ENCODE measurements around the gene ARHGEF16. TPM values are rescaled to one million over a fixed set of nuclear protein-coding genes. Genes with fewer than 3 reads are reported as not detected.

ARHGEF16 gene
- total RNA-seq, 1 donor from 2014 or later = 11.3 TPM

DNA sequence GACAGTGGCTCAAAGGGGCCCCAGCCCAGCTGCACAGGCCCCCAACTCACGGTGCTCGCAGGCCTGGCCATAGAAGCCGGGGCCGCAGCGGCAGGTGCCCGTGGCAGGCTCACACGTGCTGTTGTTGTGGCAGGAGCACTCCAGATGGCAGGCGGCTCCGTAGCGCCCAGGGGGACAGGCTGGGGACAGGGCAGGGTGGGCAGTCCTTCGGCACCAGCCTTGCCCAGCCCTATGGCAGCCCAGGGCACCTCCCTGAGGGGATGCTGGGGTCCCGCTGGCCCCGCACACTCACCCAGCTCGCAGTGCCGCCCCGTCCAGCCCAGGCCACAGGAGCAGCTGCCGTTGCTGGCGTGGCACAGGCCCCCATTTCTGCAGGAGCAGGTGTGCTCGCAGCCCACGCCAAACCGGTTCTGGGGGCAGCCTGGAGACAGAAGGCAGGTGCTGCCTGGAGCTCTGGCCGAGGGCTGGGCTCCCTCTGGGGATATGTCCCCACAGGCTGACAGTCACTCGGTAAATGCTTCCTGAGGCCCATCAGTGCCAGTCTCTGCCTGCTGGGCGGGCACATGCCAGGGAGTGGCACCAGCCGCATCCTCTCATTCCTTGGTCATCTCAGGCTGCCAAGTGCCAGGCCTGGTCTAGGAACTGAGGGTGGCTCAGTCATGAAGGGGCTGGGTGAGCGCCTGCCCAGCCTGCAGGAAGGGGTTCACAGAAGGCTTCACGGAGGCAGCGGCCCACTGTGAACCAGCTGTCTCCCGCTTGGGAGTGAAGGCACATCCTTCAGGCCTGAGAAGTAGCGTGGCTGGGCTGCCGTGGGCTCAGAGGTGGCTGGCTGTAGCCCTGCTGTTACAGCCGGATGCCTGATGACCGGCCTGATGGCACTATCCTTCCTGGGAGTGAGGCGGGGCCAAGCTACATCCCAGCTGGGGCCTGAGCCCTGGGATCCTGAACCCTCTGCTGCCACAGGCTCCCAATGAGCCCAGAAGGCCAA lies 40.1 kb downstream of the ARHGEF16 start:
- H3K4me1 Mint-ChIP-seq = peaks cover 5% of the 10 kb centered on the region
- no peaks in the 10 kb centered on the region for H3K9me3 Mint-ChIP-seq
- DNase-seq (ENCODE audit: low read depth, low spot score) = no peak
- TF ChIP-seq, protein P1, sequence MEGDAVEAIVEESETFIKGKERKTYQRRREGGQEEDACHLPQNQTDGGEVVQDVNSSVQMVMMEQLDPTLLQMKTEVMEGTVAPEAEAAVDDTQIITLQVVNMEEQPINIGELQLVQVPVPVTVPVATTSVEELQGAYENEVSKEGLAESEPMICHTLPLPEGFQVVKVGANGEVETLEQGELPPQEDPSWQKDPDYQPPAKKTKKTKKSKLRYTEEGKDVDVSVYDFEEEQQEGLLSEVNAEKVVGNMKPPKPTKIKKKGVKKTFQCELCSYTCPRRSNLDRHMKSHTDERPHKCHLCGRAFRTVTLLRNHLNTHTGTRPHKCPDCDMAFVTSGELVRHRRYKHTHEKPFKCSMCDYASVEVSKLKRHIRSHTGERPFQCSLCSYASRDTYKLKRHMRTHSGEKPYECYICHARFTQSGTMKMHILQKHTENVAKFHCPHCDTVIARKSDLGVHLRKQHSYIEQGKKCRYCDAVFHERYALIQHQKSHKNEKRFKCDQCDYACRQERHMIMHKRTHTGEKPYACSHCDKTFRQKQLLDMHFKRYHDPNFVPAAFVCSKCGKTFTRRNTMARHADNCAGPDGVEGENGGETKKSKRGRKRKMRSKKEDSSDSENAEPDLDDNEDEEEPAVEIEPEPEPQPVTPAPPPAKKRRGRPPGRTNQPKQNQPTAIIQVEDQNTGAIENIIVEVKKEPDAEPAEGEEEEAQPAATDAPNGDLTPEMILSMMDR (conservative IDR thresholded peaks at IDR 0.05) = no peak
- no peaks in the 10 kb centered on the region for H3K36me3 Mint-ChIP-seq (ENCODE audit: low read depth)
- no peaks in the 10 kb centered on the region for H3K27me3 Mint-ChIP-seq (ENCODE audit: low read depth)
- H3K27ac Mint-ChIP-seq (ENCODE audit: unreplicated experiment) = no peak overlapping the region
- no peak overlapping the region for H3K4me3 Mint-ChIP-seq

DNA sequence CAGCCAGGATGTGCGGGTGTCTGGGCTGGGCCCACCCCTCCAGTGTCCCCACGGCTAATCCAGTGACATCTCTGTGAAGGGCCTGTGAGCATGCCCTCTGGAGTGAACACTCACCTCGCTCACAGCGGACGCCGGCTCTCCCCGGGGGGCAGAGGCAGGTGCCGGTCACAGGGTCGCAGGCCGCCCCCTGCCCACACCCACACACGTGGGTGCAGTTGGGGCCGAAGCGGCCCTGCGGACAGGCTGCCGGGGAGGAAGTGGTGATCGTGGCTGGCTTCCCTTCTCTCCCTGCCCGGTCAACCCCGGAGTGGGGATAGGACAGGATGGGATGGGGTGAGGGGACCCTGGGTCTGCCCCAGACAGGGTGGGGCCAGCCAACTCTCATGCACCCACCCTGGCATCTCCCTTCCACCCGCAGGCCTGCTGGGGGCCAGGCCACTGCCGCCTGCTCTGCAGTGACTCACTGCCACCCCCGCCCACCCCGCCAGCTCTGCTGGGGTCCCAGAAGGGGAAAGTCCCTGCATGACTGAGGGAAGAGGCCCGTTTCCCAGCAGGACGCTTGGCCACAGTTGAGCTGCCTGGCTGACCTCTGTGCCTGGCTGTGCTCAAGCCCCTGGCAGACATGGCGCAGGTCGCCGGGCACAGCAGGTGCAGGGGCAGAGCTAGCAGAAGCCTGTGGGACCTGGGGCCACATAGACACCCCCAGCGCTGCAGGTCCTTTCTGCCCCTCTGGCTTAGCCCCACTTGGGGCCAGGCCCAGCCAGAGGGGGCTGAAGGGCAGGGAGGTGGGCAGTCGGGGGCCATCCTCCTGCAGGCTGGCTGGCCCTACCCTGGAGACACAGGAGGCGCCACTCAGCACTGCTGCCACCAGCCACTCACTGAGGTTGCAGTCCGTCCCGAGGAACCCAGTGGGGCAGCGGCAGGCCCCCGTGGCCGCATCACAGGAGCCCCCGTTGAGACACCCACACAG lies 41.6 kb downstream of the ARHGEF16 start:
- Mint-ChIP-seq H3K27me3 (ENCODE audit: low read depth) (no peaks in the 10 kb centered on the region), H3K4me3 (no peak overlapping the region), H3K27ac (ENCODE audit: unreplicated experiment) (no peak overlapping the region), H3K4me1 (peaks cover 4% of the 10 kb centered on the region), H3K9me3 (no peaks in the 10 kb centered on the region), H3K36me3 (ENCODE audit: low read depth) (no peaks in the 10 kb centered on the region)
- TF ChIP-seq, protein P1 (conservative IDR thresholded peaks at IDR 0.05) = no peak
- DNase-seq (ENCODE audit: low read depth, low spot score) = no peak

DNA sequence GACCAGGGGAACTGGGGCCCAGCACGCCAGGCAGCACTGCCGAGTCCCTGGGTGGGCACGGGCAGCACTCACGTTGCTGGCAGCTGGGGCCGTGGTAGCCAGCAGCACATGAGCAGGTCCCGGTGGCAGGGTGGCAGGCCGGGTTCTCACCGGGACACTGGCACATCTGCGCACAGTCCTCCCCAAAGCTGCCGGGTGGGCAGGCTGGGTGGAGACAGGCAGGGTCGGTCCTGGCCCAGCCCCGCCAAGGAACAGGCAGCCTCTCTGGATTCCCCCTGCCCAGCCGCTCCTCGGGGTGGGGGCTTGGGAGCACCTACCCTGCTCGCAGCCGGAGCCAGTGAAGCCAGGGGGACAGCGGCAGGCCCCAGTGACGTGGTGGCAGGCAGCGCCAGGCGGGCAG lies 42.5 kb downstream of the ARHGEF16 start:
- H3K27me3 Mint-ChIP-seq (ENCODE audit: low read depth) = no peaks in the 10 kb centered on the region
- no peak overlapping the region for H3K4me3 Mint-ChIP-seq
- no peak for DNase-seq (ENCODE audit: low read depth, low spot score)
- H3K4me1 Mint-ChIP-seq = no peaks in the 10 kb centered on the region
- H3K9me3 Mint-ChIP-seq = no peaks in the 10 kb centered on the region
- no peaks in the 10 kb centered on the region for H3K36me3 Mint-ChIP-seq (ENCODE audit: low read depth)
- no peak overlapping the region for H3K27ac Mint-ChIP-seq (ENCODE audit: unreplicated experiment)
- TF ChIP-seq, protein P1 (conservative IDR thresholded peaks at IDR 0.05) = no peak

DNA sequence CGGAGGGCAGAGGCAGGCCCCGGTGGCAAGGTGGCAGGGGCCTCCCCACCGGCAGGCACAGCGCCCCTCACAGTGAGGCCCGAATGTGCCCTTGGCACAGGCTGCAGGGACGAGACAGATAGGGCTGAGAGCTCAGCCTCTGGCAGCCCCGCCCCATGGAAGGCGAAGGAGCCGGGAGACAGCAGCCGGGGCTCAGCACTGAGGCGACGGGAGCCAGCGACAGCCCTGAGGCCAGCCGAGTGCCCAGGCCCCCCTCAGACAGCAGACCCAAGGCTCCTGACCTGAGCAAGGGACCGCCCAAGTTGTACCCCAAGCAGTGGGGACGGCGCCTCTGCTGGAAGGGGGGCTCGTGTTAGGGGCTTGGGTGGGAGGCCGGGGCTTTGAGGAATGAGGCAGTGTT lies 43.1 kb downstream of the ARHGEF16 start:
- Mint-ChIP-seq H3K9me3 (no peaks in the 10 kb centered on the region), H3K4me3 (no peak overlapping the region), H3K4me1 (no peaks in the 10 kb centered on the region), H3K27ac (ENCODE audit: unreplicated experiment) (no peak overlapping the region), H3K27me3 (ENCODE audit: low read depth) (no peaks in the 10 kb centered on the region), H3K36me3 (ENCODE audit: low read depth) (no peaks in the 10 kb centered on the region)
- no peak for DNase-seq (ENCODE audit: low read depth, low spot score)
- TF ChIP-seq, protein P1 (conservative IDR thresholded peaks at IDR 0.05) = no peak

DNA sequence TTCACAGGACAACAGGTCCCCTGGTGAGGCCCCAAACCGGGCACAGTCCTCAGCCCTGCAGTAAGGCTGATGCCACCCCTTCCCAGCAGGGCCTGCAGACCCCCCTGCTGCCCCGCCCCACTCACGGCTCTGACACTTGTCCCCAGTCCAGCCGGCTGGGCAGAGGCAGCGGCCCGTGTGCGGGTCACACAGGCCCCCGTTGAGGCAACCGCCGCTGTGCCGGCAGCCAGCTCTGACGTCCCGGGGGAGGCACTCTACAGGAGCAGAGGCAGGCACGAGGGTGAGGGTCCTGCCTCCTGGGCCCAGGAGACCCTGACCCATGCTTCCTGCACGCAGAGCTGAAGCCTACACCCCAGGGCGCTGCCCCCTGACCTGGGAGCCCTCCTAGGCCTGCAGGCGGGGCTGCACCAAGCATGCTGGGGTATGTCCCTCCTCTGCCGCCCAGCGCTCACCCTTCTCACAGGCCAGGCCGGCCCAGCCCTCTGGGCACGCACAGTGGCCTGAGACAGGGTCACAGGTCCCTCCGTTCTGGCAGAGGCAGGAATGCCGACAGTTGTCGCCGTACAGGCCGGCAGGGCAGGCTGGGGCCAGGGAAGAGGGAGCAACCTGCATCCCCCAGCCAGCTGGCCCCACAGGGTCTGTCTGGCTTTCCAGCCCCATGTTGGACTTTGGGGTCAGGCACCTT lies 43.9 kb downstream of the ARHGEF16 start:
- Mint-ChIP-seq H3K36me3 (ENCODE audit: low read depth) (no peaks in the 10 kb centered on the region), H3K27ac (ENCODE audit: unreplicated experiment) (no peak overlapping the region), H3K4me3 (no peak overlapping the region), H3K27me3 (ENCODE audit: low read depth) (no peaks in the 10 kb centered on the region), H3K4me1 (no peaks in the 10 kb centered on the region), H3K9me3 (no peaks in the 10 kb centered on the region)
- no peak for DNase-seq (ENCODE audit: low read depth, low spot score)
- TF ChIP-seq, protein P1 (conservative IDR thresholded peaks at IDR 0.05) = no peak
